NCI-H2107 treated with DMSO at 0.1 percent for 48 hours (cell line): ENCODE results near the gene KCNRG.
"Not testable (repeated sequence)": the region's sequence is repeated elsewhere in the genome, so short reads cannot be mapped to it uniquely, and the experiment has no call there.

Source experiments
- DNase-seq: peaks from one replicate; lab custom pipeline; 2025; ENCODE audit not compliant: unreplicated experiment; lab: John Stamatoyannopoulos, UW

KCNRG gene, protein sequence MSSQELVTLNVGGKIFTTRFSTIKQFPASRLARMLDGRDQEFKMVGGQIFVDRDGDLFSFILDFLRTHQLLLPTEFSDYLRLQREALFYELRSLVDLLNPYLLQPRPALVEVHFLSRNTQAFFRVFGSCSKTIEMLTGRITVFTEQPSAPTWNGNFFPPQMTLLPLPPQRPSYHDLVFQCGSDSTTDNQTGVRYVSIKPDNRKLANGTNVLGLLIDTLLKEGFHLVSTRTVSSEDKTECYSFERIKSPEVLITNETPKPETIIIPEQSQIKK

DNA sequence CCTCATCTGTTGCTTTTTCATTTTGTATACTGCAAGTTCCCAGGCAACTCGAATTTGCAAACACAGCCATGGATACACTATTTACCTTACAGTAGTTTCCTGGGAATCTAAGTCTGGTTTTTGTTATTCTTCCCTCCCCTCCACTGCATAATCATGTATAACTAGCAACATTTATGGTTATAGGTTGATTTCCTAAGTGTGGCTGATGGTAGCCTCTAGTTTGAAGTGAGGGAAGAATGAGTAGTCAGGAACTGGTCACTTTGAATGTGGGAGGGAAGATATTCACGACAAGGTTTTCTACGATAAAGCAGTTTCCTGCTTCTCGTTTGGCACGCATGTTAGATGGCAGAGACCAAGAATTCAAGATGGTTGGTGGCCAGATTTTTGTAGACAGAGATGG lies at the start of gene KCNRG:
Gene KCNRG, plus strand, starts transcription at position 187 of the 400 bp plus-strand sequence. Its CDS starts 50 bp downstream, at position 237.
- no peak for DNase-seq

DNA sequence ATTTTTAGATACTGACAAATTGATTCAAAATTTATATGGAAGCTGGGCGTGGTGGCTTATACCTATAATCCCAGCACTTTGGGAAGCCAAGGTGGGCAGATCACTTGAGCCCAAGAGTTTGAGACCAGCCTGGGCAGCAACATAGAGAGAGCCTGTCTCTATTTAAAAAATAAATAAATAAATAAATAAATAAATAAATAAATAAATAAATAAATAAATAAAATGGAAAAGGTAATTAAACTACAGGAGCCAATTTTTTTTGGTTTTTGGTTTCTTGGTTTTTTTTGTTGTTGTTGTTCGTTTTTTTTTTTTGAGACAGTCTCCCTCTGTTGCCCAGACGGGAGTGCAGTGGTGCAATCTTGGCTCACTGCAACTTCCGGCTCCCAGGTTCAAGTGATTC lies 47.8 kb upstream of the KCNRG start:
- no peak for DNase-seq

DNA sequence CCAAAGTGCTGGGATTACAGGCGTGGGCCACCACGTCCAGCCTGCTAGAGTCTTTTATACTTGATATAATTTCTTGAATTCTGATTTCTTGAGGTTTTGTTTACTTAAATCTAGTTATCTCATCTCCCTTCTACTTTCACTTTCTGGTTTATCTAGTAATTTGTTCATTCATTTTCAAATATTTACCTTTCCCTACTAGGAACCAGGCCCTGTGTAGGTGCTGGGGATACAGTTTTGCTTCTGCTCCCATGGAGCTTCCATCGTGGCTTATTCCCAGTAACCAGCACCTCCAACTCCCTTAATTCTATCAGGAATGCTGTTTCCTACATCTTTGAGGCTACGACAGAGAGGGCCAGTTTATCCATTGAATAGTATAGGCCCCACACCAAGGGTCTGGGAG lies 42.5 kb upstream of the KCNRG start:
- no peak for DNase-seq

DNA sequence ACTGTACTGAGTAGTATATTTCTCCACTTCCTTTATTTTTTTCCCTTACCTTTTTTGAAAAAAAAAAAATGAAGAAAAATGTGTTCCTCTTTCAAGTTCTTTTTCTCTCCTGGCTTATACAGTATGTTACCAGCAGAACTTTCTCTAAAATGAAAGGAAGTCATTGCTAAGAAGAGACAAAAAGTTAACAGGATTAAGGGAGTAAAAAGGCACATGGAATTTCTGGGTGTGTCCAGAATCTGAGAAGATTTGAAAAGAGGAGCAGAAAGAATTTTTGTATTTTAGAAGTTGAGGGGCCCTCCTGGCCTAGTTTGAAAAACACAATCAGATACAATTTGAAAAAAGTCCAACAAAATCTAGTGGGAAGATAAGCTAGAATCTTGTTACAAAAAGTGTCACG lies 39.4 kb upstream of the KCNRG start:
- no peak for DNase-seq

DNA sequence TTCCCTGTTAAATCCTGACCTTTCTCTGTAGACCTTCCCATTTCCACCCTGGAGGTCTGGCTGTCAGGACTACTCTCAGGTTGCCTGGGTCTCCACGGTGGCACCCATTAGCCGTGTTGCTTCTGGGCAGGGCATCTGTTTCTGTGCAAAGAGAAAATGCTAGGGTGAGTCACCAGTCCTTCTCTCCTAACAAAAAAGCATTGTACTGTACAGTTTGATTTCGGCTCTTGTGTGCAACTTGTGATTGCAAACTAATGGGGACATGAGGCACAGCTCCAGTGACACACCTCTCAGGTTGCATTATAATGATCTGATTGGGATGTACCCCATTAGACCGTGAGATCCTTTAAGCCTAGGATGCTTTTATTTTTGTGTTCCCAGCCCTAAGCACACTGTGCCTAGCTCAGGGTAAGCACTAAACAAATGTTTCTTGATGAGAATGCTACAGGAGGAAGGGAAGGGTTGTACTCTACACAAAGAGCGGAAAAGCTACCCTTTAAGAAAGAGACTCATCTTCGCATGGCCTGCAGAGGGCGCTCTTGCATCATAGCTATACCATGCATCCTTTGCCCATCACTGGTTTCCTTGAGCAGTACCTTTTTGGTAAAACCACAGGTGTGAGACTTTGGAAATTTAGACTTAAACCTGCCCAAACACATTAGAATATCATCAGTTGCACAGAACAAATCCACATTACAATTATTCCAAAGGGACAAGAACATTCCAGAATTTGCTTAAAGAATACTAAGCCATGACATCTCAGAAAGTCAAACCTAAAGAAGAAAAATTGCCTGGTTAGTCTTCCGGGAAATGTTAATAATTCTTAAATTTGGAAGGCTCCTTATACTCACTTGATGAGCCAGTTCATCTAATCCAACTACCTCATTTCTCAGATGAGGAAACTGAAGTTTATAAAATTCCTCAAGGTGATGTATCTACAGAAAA lies 38.7 kb upstream of the KCNRG start:
- DNase-seq, result peak; percentile 60

DNA sequence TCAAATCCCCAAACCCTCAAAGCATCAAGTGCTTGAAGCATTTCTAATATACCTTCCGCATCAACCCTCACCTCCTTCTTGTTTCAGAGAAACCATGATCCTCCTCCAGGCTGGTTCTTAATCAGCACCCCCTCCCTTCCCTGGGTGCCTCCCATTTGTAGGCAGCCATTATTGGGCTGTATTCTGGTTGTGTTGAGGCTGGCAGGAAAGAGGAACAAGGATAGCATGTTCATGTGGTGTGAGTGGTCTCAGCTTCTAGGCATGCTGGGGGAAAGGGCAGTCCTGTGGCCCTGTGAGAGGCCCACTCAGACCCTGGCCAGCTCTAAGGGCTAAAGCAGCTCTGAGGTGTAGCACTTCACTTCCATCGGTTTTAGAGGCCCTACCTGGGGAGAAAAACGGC lies 37.3 kb upstream of the KCNRG start:
- DNase-seq, result no peak

DNA sequence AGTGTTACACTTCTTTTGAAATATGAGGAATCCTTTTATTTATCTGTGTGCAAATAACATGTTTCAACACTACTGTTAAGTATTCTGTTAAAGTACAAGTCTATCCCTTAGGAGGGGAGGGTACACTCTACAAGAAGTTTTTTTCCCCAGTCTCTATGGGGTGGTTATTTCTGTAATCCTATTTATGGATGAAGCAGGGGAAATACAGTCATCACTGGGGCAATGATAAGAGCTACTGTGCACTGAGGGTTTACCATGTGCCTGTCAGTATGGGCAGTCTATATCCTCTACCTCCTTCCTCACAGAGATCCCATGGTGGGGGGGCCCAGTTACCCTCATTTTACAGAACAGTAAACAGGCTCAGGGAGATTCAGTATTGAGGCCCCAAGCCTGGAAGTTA lies 35.0 kb upstream of the KCNRG start:
- no peak for DNase-seq

DNA sequence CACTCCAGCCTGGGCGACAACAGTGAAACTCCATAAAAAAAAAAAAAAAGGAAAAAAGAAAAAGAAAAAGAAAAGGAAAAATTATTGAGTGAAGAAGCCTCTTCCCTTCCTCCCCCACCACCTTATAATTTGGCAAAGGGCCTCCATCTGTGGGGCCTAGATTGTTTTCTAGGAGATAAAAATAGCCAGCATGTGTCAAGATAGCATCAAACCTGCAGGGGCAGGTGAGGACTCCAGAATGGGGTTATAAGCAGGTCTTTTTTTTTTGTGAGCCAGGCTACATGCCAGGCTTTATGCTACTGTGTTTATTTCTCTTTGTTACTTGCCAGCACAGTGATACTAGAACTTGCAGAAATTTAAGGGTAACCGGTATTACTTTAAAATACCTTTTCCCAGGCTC lies 30.1 kb upstream of the KCNRG start:
- DNase-seq, result no peak

DNA sequence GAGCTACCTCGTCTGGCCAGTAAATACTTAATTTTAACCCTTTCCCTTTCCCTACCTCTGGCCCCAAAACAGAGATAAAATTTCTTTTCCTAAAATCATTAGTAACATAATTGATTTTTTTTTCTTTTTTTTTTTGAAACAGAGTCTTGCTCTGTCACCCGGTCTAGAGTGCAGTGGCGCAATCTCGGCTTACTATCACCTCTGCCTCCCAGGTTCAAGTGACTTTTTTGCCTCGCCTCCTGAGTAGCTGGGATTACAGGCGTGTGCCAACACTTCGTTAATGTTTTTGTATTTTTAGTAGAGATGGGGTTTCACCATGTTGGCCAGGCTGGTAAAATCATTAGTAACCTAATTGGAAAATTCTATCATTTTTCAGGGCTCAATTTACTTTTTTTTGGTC lies 28.8 kb upstream of the KCNRG start:
- no peak for DNase-seq

DNA sequence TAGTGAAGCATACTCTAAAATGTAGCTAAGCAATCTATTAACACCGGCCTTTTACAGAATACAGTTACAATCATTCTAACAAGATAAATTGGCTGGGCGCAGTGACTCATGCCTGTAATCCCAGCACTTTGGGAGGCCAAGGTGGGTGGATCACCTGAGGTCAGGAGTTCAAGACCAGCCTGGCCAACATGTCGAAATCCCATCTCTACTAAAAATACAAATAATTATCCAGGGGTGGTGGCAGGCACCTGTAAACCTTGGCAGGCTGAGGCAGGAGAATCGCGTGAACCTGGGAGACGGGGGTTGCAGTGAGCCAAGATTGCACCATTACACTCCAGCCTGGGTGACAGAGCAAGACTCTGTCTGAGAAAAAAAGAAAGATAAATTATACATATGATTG lies 24.6 kb upstream of the KCNRG start:
- DNase-seq, result not testable (repeated sequence)

DNA sequence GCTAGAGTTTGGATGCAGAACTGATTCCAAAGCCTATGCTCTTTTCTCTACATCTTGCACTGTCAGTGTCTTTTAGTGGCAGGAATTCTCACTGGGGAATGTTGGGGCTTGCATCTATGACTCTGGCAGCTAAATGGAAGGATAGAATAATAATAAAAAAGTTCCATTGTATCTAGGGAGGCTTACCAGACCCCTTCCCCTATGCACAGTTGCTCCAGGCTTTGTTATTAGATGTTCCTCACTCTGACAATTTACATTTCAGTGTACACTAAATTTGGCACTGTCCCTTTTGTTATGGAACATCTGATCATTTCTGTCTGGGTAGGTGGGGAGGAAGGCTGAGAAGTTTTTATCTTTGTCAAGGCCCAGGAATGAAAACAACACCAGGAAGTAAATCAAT lies 22.1 kb upstream of the KCNRG start:
- DNase-seq, result no peak

DNA sequence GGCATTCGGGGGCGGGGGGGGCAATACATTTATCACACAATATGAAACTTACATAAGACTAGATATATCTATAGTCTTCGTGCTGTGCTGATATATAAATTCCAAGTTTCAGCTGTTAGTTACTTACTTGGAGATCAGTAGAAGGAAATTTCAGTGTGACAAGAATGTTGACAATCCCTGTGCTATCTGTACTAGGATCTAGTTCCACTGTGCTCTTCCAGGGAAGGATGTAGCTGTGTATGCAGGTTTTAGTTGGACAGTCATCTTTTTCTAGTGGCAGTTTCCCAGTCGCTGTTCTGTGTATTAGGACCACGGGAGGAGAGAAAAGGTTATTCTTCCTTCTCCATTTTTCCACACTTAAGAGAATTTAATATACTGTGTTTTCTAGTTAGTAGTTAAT lies 21.6 kb upstream of the KCNRG start:
- DNase-seq, result no peak

DNA sequence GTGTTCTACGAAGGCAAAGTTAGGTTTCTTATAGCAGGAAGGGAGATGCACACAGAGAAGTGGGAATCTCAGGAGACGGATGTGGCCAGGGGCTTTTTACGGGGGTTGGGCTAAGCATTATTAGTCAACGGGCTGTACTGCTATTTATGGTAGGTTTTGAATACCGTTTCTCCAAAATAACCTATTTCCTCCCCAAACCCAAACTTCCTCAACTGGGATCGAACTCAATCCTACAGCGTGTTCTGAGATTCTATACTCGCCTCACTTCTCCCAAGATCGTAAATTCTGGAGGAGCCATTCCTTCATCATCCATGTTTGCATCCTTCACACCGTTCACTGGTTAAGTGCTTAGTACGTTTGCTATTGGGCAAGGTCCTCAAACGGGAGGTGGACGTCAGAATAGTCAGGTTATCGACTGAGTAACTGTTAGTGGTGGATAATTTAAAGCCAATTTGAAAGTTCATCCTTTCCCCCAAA lies 19.6 kb upstream of the KCNRG start:
- no peak for DNase-seq

DNA sequence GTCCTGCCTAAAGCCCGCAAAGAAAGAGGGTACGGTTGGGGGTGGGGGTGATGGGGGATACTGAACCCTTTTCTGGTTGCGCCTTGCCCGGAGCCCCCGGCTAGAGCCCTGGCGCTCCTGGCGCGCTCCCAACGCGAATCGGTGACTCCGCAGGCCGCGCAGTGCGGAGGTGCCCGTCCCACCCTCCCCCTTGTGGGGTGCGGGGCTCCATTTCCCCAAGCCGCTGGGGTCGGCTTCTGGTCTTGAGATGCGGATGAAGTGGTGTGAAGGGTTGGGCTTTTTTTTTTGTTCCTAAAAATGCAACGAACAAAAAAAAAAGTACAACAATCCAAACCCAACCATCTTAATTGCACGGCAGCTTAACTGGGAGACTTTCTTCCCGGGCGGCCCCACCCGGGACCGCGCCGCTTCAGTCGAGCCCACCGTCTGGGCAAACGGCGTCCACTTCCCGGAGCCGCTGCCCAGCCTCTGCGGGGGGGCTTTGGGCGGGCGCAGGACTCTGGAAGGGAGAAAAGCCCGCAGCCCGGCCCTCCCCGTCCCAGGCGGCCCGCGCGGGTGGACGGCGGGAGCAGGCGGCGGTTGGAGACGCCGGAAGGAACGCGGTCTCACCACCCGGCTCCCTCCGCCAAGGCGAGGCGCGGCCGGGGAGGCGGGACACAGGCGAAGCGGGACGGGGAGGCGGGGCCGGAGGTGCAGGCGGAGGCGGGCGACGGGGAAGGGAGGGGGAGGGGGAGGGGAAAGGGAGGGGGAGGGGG lies 18.9 kb upstream of the KCNRG start:
- DNase-seq, result peak; percentile 23

DNA sequence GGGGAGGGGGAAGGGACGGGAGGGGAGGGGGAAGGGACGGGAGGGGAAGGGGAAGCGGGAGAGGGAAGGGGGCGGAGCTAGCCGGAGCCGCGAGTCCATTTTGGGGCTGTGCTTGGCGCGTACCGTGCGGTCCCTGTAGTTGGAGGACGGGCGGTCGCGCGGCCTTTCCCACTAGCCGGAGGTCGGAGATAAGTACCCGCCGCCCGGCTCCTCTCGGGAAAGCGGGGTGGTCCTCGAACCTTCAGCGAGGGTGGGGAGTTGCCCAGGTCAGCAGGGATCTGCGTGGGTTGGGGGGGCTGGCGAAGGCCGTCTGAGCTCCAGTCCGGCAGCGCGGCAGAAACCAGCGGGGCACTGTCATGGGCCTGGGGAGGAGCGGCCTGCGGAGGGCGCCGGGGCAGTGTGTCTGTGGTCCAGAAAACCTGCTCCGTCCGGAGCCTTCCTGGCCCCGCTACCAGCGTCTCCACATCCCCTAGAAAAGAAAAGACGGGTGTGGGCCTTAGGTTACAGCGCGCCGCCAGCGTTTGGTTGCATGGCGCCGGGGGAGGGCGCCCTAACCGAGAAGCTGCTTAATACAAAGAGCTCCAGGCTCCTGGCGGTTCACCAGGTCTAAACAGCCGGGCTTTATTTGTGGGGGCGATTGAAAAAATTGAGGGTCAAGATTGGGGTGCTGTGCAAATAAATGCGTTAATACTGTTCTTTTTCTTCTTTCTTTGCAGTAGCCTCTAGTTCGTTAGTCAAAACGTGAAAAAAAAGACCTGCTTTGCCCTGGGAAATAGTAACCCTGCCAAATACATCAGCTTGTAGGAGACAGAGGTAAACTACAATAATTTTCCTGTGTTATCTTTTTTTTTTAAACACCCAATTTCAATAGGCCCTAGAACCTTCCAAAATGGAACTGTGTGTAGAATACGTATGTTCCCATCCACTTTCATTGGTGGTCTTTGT lies 18.0 kb upstream of the KCNRG start, which contains the start of gene TRIM13:
Gene TRIM13, plus strand, starts transcription at position 92 of the 945 bp plus-strand sequence. CDS start 14,899 bp downstream, outside the sequence.
- DNase-seq, result peak; percentile 50

DNA sequence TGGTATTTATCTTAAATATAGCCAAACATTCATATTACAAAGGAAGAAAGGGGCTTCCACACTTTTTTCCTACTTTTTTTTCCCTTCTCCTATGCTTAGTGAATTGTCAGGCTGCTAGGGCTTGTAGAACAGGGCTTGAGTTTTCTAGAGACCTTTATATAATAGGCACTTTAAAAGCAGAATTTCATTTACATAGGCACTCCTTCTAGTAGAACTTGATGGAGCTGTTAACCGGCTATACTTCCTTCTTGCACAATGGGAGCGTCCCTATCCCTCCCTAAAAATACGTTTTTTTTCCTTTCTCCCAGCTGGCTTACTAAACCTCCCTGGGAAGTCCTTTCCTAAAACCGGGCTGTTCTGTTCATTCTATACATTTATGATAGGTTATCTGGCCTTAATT lies 17.3 kb upstream of the KCNRG start:
- no peak for DNase-seq

DNA sequence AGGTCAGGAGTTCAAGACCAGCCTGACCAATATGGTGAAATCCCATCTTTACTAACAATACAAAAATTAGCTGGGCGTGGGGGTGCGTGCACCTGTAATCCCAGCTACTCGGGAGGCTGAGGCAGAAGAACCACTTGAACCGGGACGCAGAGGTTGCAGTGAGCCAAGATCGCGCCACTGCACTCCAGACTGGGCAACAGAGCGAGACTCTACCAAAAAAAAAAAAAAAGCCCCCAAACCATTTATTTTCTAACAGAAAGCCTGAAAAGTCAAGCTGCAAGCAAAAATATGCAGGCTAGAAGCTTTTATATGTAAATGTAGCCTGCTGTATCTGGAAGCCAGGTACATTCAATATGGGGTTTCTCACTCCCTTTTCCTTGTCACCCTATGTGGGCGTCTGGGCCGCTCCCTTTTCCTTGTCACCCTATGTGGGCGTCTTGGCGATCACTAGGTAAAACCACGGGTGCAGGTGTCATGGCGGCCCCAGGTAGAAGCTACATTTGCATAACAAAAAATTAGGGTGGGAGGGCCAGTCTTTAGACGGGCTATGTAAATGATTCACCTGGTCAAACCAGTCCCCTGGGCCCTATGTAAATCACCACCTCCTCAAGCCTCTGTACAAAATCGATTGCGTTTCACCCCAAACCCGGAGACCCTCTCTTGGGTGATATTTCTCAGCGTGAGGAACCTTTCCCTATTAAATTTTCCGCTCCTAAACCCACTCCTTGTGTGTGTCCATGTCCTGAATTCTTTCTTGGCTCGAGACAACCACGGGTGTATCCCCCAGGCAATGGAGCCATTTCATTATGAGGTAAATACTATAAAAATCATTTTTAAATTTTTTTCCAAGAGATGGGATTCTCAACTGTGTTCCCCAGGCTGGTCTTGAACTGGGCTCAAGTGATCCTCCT lies 16.3 kb upstream of the KCNRG start:
- DNase-seq, result no peak

DNA sequence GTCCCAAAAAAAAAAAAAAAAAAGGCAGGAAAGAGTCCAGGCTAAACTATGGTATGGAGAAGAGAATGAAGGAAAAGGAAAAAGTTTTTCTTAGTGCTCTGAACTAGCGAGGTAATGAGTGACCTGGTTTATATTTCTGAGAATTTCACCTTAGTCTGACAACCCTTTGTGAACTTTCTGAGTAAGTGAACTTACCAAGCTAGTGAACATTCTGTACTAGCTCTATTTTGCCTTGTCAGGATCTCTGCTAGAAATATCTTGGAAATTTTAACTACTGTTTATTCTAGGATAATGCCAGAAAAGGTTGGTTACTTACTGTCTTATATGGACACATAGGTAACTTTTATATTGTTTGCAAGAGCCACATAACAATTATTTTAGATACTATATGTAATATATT lies 14.0 kb upstream of the KCNRG start:
- DNase-seq, result no peak

DNA sequence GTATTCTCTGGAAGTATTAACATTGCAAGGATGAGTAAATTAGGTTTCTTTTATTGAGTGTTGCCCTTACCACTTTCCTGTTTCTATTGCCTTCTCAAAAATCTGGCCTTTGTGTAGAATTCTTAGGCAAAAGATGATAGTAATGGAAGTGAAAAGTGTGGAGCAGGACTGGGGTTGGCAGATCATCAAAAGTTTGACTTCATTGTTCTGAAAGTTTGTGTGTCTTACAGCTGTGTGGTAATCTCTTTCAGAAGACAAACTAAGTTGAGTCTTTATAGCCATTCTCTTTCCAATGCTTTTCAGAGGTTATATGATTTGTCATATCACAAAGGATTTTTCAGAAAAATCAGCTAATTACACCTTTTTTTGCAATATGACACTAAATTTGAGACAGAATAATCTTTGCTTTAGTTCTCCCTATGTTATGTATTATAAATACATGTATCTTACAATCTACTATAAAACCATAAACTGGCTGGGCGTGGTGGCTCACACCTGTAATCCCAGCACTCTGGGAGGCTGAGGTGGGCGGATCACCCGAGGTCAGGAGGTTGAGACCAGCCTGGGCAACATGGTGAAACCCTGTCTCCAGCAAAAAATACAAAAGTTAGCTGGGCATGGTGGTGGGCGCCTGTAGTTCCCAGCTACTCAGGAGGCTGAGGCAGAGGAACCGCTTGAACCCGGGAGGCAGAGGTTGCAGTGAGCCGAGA lies 8.7 kb upstream of the KCNRG start:
- no peak for DNase-seq
